NCI-H1436 (cell line): Measurements from ENCODE around the gene MNDA.

Source experiments
- DNase-seq: peaks from one replicate; lab custom pipeline; 2025; lab: John Stamatoyannopoulos, UW

Gene MNDA

DNA sequence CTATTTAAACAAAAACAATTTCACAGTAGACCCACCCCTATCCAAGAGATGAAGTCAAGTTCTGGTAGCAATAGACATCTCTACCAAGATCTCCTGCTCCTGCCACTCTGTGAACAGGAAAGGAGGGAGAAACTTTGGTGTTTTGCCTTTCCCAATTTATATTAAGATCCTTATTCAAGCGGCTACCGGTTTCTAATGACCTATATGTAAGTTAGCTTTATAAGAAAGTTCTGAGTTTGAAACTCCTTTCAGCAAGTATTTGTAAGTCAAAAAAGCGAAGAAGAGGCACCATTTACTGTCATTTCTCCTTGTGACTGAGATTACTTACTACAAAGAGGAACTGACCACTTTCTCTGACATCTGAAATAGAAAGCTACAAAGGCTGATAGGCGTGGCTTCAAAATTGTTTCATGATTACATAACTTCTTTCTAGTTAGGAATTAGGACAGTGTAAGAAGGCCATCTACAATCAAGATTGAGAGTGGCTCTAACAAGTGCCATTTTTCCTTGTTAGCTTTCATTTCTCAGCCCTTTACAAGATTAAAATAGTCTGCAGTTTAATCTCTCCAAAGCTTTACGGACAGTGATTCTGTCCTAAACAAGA, at the start of gene MNDA:
TSS of gene MNDA (plus strand) at position 448 of the 604 bp plus-strand sequence. CDS start 10,803 bp downstream, outside the sequence.
- no peak for DNase-seq

- DNase-seq: no peak
These were observed 37.5 kb upstream of the MNDA start for GRCh38 chr1:158793604-158794003.

DNA sequence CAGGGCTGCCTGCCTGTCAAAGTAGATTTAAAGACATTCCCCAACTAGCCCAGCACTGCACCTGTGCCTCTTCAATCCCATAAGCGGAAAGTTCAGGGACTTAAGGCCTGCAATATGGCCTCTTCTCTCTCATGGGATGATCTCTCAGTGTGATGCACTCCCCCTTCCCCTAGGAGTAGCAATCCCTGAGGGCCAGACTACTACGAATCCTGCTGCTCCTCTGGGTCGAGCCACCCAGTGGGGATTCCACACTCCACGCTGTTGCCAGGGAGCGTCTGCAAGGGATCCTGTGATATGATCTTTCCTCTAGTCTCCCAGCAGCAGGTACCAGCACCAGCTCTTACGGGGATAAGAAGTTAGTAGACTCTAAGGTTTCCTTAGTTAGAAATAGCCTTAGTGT, 36.9 kb upstream of the MNDA start:
- DNase-seq: no peak

- DNase-seq: no peak
These were observed 32.6 kb upstream of the MNDA start for GRCh38 chr1:158798531-158798930.

GRCh38 chr1:158799689-158800088, 31.5 kb upstream of the MNDA start:
- DNase-seq: no peak

GRCh38 chr1:158800526-158800925, 30.6 kb upstream of the MNDA start:
- DNase-seq: no peak

GRCh38 chr1:158801396-158801795, 29.8 kb upstream of the MNDA start:
- no peak for DNase-seq

DNA sequence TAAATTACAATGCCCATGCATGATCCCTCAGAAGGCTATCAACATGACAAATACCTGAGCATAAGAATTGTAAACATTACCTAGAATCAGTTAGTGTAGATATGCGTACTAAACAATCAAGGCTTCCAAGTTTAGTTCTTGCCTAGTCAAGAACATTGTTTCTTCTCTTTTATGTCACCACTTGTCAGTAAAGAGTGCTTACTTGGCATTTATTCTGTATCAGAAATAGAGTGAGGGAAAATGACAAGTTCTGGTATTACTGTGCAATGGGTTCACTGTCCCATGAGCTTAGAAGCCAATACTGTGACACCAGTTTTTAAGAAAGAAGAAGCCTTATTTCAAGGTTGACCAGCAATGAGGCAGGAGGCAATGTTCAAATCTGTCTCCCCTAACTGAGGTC, 27.5 kb upstream of the MNDA start:
- DNase-seq: no peak

DNA sequence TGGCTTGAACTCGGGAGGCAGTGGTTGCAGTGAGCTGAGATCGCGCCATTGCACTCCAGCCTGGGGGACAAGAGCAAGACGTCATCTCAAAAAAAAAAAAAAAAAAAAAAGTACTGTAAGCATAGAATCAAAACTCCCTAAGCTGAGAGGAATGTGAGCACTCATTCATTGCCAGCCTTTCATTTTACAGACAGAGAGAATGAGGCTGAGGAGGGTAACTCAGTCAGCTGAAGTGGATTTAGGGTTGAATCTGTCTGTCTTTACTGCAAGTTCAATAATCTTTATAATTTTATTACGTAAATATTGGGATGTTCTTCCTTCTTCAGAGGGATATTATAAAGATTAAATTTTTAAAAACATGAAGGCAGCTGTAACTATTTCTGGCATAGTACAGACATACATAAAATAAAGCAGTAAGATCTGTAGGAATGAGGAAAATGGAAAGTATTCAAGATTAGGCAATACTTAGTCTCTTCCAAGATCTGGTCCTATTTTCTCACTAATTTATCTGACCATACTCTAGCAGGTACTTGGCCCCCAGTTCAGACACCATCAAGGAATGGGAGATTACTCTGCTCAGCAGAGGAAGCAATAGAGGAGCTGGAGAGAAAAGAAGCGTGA, 24.1 kb upstream of the MNDA start:
- no peak for DNase-seq

GRCh38 chr1:158809256-158809655, 21.9 kb upstream of the MNDA start:
- no peak for DNase-seq

DNA sequence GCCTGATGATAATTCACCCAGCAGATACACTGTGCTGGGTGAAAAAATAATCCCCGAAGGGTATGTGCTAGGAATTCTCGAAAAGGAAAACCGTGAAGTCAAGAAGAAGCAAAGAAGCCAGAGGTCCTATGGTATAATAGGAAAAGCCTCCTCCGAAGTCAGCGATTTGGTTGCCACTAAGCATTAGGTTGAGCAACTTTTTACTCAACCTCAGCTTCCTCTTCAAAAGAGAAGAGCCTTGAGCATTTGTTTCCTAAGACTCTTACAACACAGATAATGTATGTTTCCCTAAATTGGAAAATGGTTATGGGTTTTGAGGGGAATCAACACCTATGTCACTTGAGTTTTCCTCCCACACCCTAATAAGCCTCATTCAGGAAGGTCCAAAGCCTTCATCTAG, 21.3 kb upstream of the MNDA start:
- no peak for DNase-seq

DNA sequence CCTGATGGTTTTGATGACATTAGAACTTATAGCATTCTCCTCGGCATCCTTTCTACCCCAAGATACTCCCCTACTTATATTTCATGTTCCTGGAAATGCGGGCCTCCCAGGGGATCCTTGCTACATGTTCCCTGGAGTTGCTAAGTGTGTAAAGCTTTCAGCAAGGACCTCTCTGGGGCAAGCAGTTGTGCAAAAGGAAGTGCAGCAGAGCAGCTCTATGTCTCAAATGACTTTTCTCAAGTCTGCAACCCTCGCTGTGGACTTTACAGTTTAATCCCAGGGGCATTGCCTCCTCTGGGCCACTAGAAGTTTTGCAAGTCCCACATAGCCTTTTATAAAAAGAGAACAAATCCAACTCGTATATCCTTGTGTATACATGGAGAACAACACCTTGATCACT, 20.8 kb upstream of the MNDA start:
- DNase-seq: no peak

DNA sequence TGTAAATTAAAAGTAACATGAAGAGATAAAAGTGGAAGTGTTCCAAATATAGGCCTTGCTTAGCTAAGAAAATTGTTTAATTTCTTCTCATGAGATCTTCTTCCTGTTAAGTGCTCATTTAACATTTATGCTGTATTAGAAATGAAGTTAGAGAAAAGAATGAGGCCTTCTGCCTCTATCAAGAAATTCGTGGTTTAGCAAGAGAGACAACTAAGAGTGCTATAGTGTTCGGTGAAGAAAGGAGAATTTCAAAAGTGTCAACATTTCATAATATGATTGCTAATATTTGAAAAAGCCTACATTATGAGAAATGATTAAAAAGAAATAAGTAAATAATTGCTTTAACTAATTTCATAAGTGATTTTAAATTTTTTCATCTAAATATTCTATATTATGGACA, 18.8 kb upstream of the MNDA start:
- DNase-seq: no peak

- DNase-seq: no peak
These were observed 18.0 kb upstream of the MNDA start for GRCh38 chr1:158813164-158813563.

DNA sequence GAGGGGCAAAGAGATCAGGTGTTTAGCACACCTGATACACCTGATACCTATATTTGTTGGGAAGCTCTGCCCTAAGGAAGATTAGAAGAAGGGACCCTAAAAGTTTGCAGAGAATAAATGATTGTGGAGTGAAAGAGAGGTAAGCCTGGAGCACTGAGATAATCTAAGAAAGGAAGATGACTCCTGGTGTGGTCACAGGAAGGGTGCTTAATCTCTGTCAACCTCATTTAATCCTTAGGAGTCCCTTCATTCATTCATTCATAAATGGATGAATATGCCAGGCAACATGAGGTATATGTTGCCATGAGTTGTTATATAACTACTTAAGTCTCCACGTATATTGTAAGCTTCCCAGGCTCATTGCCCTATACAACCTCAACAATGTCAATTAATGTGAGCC, 16.2 kb upstream of the MNDA start:
- DNase-seq: no peak

- no peak for DNase-seq
These were observed 12.6 kb upstream of the MNDA start for GRCh38 chr1:158818560-158818959.

- DNase-seq: no peak
These were observed 12.1 kb upstream of the MNDA start for GRCh38 chr1:158818975-158819431.

DNA sequence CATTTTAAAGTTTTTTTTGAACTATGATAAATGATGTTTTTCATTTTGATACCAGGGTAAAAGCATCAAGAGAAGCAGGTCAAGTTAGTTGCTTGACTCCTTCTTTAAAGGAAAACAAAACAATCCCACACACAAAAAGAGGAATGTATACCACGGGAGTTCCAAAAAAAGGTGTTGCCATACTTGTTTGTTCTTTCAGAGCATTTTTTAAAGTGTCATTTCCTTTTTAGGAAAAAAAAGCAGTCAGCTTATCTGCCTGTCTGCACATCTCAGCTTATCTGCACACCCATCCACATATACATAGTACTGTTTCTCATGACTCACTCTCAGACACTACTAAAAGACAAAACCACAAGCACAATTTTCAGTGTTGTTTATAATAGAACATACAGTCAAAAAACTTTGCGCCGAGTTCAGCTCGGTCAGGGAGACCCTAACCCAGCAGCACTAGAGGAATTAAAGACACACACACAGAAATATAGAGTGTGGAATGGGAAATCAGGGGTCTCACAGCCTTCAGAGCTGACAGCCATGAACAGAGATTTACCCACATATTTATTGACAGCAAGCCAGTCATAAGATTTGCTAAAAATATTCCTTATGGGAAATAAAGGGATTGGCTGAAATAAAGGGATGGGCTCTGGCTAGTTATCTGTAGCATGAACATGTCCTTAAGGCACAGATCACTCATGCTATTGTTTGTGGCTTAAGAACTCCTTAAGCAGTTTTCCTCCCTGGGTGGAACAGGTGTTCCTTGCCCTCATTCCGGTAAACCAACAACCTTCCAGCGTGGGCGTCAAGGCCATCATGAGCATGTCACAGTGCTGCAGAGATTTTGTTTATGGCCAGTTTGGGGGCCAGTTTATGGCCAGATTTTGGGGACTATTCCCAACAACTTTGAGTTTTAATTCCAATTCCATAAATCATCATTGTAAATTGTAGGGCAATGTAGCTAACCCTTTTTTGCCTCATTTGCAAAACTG, 11.4 kb upstream of the MNDA start:
- no peak for DNase-seq

- DNase-seq: no peak
These were observed 9.4 kb upstream of the MNDA start for GRCh38 chr1:158821723-158822122.

- DNase-seq: no peak
These were observed 975 bp upstream of the MNDA start for GRCh38 chr1:158830074-158830677.

- no peak for DNase-seq
These were observed 2.1 kb downstream of the MNDA start for GRCh38 chr1:158833264-158833663.

DNA sequence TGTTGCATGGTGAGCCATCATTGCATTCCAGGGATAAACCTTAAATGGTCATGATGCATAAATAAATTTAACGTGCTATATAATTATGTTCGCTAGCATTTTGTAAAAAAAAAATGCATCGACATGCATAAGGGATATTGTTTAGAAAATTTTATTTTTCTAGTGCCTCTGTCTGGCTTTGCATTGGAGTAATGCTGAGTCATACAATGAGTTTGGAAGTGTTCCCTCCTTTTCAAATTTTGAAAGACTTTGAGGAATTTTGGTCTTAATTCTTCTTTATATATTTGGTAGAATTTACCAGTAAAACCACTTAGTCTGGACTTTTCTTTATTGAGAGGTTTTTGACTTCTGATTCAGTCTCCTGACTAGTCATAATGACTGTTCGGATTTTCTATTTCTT, 4.9 kb downstream of the MNDA start:
- no peak for DNase-seq
